ENCODE measurements around the gene CTDSP2. TPM values are rescaled to one million over a fixed set of nuclear protein-coding genes. Genes with fewer than 3 reads are reported as not detected.
"Not testable (repeated sequence)": the region's sequence is repeated elsewhere in the genome, so short reads cannot be mapped to it uniquely, and the experiment has no call there.

The CTDSP2 gene
- total RNA-seq, 1 donor from 2014 or later: 171 TPM

DNA sequence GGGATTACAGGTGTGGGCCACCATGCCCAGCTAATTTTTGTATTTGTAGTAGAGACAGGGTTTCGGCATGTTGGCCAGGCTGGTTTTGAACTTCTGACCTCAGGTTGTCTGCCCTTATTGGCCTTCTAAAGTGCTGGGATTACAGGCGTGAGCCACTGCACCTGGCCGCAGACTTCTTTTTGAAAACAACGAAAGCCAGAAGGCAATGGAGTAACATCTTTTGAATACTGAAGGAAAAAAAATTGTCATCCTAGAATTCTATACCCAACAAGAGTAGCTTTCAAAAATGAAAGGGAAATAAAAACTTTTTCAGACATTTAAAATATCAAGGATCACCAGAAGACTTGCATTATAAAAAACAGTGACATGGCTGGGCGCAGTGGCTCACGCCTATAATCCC is 38.7 kb upstream of the CTDSP2 start:
- TF ChIP-seq, protein P1, sequence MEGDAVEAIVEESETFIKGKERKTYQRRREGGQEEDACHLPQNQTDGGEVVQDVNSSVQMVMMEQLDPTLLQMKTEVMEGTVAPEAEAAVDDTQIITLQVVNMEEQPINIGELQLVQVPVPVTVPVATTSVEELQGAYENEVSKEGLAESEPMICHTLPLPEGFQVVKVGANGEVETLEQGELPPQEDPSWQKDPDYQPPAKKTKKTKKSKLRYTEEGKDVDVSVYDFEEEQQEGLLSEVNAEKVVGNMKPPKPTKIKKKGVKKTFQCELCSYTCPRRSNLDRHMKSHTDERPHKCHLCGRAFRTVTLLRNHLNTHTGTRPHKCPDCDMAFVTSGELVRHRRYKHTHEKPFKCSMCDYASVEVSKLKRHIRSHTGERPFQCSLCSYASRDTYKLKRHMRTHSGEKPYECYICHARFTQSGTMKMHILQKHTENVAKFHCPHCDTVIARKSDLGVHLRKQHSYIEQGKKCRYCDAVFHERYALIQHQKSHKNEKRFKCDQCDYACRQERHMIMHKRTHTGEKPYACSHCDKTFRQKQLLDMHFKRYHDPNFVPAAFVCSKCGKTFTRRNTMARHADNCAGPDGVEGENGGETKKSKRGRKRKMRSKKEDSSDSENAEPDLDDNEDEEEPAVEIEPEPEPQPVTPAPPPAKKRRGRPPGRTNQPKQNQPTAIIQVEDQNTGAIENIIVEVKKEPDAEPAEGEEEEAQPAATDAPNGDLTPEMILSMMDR (IDR thresholded peaks at IDR 0.05): no peak

DNA sequence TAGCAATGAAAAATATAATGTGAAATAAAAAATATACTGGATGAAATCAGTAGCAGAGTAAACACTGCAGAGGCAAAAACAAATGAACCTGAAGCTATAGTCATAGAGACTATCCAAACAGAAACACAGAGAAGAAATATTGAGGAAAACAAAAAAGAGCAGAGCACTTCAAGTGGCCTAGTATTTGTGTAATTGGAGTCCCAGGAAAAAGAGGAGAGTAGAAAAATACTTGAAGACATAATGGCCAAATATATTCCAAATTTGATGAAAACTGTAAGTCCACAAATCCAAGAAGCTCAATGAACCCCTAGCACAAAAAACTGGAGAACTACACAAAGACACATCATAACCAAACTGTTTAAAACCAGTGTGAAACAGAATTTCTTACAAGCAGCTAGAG is 37.2 kb upstream of the CTDSP2 start:
- Mint-ChIP-seq H3K27ac (ENCODE audit: unreplicated experiment) (no peak overlapping the region), H3K4me3 (ENCODE audit: unreplicated experiment) (no peak overlapping the region), H3K4me1 (ENCODE audit: unreplicated experiment) (peaks cover 24% of the 10 kb centered on the region), H3K36me3 (ENCODE audit: unreplicated experiment) (no peaks in the 10 kb centered on the region), H3K27me3 (ENCODE audit: unreplicated experiment) (no peaks in the 10 kb centered on the region), H3K9me3 (ENCODE audit: unreplicated experiment) (no peaks in the 10 kb centered on the region)
- TF ChIP-seq, protein P1 (IDR thresholded peaks at IDR 0.05): no peak
- DNase-seq (ENCODE audit: extremely low spot score, unreplicated experiment): no peak

More for the DNA sequence above, 38.7 kb upstream of the CTDSP2 start:
- H3K27ac Mint-ChIP-seq (ENCODE audit: unreplicated experiment): no peak overlapping the region
- no peaks in the 10 kb centered on the region for H3K27me3 Mint-ChIP-seq (ENCODE audit: unreplicated experiment)
- DNase-seq (ENCODE audit: extremely low spot score, unreplicated experiment): no peak
- no peak overlapping the region for H3K4me3 Mint-ChIP-seq (ENCODE audit: unreplicated experiment)
- peaks cover 38% of the 10 kb centered on the region for H3K4me1 Mint-ChIP-seq (ENCODE audit: unreplicated experiment)
- H3K36me3 Mint-ChIP-seq (ENCODE audit: unreplicated experiment): no peaks in the 10 kb centered on the region
- H3K9me3 Mint-ChIP-seq (ENCODE audit: unreplicated experiment): no peaks in the 10 kb centered on the region

DNA sequence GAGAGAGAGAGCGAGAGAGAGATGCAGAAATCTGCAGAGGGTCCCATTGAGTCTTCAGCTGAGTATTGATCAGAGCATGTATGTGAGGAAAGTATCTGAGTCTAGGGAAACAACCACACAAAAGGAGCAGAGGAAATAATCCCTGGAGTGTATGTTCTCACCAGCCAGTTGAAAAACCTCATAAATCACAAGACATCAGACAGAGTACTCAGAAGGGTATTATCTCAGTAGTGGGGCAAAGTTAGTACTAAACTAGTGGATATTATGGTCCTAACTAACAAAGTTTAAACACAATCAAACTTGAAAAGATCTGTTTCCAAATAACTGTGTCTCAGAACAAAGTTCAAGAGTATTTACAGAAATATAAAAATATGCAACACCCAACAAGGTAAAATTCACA is 36.5 kb upstream of the CTDSP2 start:
- Mint-ChIP-seq H3K4me1 (ENCODE audit: unreplicated experiment) (peaks cover 18% of the 10 kb centered on the region), H3K27ac (ENCODE audit: unreplicated experiment) (no peak overlapping the region), H3K36me3 (ENCODE audit: unreplicated experiment) (no peaks in the 10 kb centered on the region), H3K9me3 (ENCODE audit: unreplicated experiment) (no peaks in the 10 kb centered on the region), H3K27me3 (ENCODE audit: unreplicated experiment) (no peaks in the 10 kb centered on the region), H3K4me3 (ENCODE audit: unreplicated experiment) (no peak overlapping the region)
- TF ChIP-seq, protein P1 (IDR thresholded peaks at IDR 0.05): no peak
- DNase-seq (ENCODE audit: extremely low spot score, unreplicated experiment): no peak

DNA sequence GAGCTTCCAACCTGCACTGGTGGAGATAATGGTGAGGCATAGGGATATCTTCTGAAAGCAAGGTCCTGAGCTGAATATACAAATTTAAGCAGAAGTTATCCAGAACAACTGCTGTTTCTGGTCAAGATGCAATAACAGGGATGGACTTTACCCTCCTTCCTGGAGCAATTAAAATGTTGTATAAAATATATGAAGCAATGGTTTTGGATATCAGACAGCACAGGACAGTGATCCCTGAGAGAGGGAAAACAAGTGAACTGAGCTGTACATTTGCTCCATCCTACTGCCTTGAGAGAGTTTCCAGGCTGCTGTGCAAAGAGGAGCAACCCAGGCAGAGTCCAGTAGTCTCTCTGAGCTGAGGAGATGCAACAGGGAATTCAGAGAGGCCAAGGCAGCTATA is 36.0 kb upstream of the CTDSP2 start:
- DNase-seq (ENCODE audit: extremely low spot score, unreplicated experiment): no peak
- Mint-ChIP-seq H3K4me1 (ENCODE audit: unreplicated experiment) (peaks cover 13% of the 10 kb centered on the region), H3K36me3 (ENCODE audit: unreplicated experiment) (no peaks in the 10 kb centered on the region), H3K4me3 (ENCODE audit: unreplicated experiment) (no peak overlapping the region), H3K9me3 (ENCODE audit: unreplicated experiment) (no peaks in the 10 kb centered on the region), H3K27me3 (ENCODE audit: unreplicated experiment) (peaks cover 2% of the 10 kb centered on the region), H3K27ac (ENCODE audit: unreplicated experiment) (no peak overlapping the region)
- TF ChIP-seq, protein P1 (IDR thresholded peaks at IDR 0.05): no peak

DNA sequence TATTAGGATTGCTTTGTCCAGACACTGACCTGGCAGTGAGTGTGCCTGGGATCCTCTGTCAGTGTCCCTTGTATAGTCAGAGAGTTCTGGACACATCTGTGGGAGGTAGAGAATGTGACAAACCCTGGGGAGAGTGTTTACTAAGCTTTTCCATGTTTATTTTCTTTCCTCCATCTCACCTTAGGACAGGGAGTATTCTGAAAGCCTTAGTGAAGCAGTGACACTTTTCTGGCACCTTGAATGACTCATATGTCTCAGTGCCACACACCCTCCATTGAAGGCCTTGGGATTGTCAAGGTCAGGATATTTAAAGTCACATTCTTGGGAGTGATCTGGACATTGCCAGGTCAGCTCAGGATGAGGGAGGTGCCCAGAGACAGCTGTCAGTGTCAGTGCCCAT is 34.9 kb upstream of the CTDSP2 start:
- Mint-ChIP-seq H3K27me3 (ENCODE audit: unreplicated experiment) (peaks cover 3% of the 10 kb centered on the region), H3K27ac (ENCODE audit: unreplicated experiment) (no peak overlapping the region), H3K9me3 (ENCODE audit: unreplicated experiment) (no peaks in the 10 kb centered on the region), H3K4me3 (ENCODE audit: unreplicated experiment) (no peak overlapping the region), H3K4me1 (ENCODE audit: unreplicated experiment) (peaks cover 5% of the 10 kb centered on the region), H3K36me3 (ENCODE audit: unreplicated experiment) (no peaks in the 10 kb centered on the region)
- TF ChIP-seq, protein P1 (IDR thresholded peaks at IDR 0.05): no peak
- DNase-seq (ENCODE audit: extremely low spot score, unreplicated experiment): no peak

DNA sequence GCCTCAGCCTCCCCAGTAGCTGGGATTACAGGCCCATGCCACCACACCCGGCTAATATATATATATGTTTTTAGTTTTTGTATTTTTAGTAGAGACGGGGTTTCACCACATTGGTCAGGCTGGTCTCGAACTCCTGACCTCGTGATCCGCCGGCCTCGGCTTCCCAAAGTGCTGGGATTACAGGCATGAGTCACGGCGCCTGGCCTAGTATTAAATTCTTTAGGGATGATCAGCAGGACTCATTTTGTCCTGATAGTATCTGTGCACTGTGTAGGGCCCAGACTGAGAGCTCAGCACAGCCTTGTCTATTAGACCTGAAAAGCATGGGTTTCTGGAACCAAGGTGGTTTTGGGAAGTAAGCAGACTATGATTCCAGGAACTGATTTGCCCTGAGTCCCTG is 34.5 kb upstream of the CTDSP2 start:
- H3K4me3 Mint-ChIP-seq (ENCODE audit: unreplicated experiment); H3K27ac Mint-ChIP-seq (ENCODE audit: unreplicated experiment); DNase-seq (ENCODE audit: extremely low spot score, unreplicated experiment); H3K4me1 Mint-ChIP-seq (ENCODE audit: unreplicated experiment); H3K9me3 Mint-ChIP-seq (ENCODE audit: unreplicated experiment); H3K36me3 Mint-ChIP-seq (ENCODE audit: unreplicated experiment); H3K27me3 Mint-ChIP-seq (ENCODE audit: unreplicated experiment): not testable (repeated sequence)
